H1 (cell line): Measurements from ENCODE around the gene BCKDHA. TPM values are rescaled to one million over a fixed set of nuclear protein-coding genes. Genes with fewer than 3 reads are reported as not detected.

Source experiments
- CTCF ChIA-PET: fragments of 300-600 bp; sonication (Branson Sonifier 250); formaldehyde crosslinking; loops from one replicate; lab custom pipeline; 2021; ENCODE audit not compliant: partially characterized antibody; lab: Charles Lee
- POLR2A ChIA-PET: fragments of 300-600 bp; sonication (Branson Sonifier 250); formaldehyde crosslinking; loops from one replicate; lab custom pipeline; 2021; ENCODE audit warnings: inconsistent platforms; ENCODE audit not compliant: partially characterized antibody; lab: Charles Lee
- DNase-seq, 2 experiments: peaks; one replicate each; pipeline versions ENCODE4 v3.0.0 to v3.0.0-alpha.2; 2010 to 2022; ENCODE audit warnings: low spot score in 2 of 2, low read depth in 1 of 2, mixed read lengths in 1 of 2
- FAIRE-seq: peaks from 2 replicates; lab custom pipeline; 2011; peaks lifted over from hg19 to GRCh38; lab: Jason Lieb, UNC
- H2AFZ ChIP-seq: 2 replicates; pipeline ENCODE4 v1.8.1; 2012; ENCODE audit warnings: low read length, inconsistent platforms
- H2AK5ac ChIP-seq: 2 replicates; pipeline ENCODE4 v1.6.1; 2013; ENCODE audit warnings: low read depth, low read length
- H2BK120ac ChIP-seq: replicated peaks from 2 replicates; pipeline ENCODE3; 2013; ENCODE audit warnings: low read depth, low read length, inconsistent platforms
- H2BK12ac ChIP-seq: 2 replicates; pipeline ENCODE4 v1.6.1; 2013; ENCODE audit warnings: low read depth, low read length
- H2BK15ac ChIP-seq: 2 replicates; pipeline ENCODE4 v1.6.1; 2013; ENCODE audit warnings: low read length
- H2BK20ac ChIP-seq: 2 replicates; pipeline ENCODE4 v1.6.1; 2013; ENCODE audit warnings: low read length
- H2BK5ac ChIP-seq: 2 replicates; pipeline ENCODE4 v1.6.1; 2013; ENCODE audit warnings: low read depth, low read length
- H3K14ac ChIP-seq: 2 replicates; pipeline ENCODE4 v1.6.1; 2013; ENCODE audit warnings: inconsistent platforms; ENCODE audit not compliant: insufficient read length
- H3K18ac ChIP-seq: 2 replicates; pipeline ENCODE4 v1.6.1; 2013; ENCODE audit warnings: low read length; ENCODE audit errors: extremely low read depth
- H3K23ac ChIP-seq: 2 replicates; pipeline ENCODE4 v1.6.1; 2013; ENCODE audit warnings: inconsistent platforms; ENCODE audit not compliant: insufficient read length
- H3K23me2 ChIP-seq: 2 replicates; pipeline ENCODE4 v1.6.1; 2013; ENCODE audit warnings: low read depth, low read length
- H3K27ac ChIP-seq: 2 replicates; pipeline ENCODE4 v1.6.1; 2011; ENCODE audit warnings: low read depth, low read length, inconsistent platforms
- H3K27me3 ChIP-seq, 4 experiments: replicated peaks in 1 of 4; 1 replicate in 1 of 4; 2 replicates in 3 of 4; pipeline versions ENCODE4 v1.6.1 to v1.8.1; 2011 to 2013; ENCODE audit warnings: low read length in 3 of 4, mild to moderate bottlenecking in 3 of 4, inconsistent platforms in 2 of 4, mixed read lengths in 2 of 4, moderate library complexity in 1 of 4; ENCODE audit not compliant: control insufficient read depth in 3 of 4, insufficient read depth in 3 of 4; ENCODE audit errors: extremely low read depth in 1 of 4
- H3K36me3 ChIP-seq, 4 experiments: 2 replicates each; pipeline versions ENCODE4 v1.6.1 to v1.8.1; 2011 to 2013; ENCODE audit warnings: mild to moderate bottlenecking in 4 of 4, low read length in 3 of 4, moderate library complexity in 2 of 4, control low read depth in 1 of 4, inconsistent platforms in 1 of 4; ENCODE audit not compliant: insufficient read depth in 4 of 4, control insufficient read depth in 2 of 4
- H3K4ac ChIP-seq: replicated peaks from 2 replicates; pipeline ENCODE3; 2013; ENCODE audit warnings: low read length, low read depth, mixed read lengths, inconsistent platforms; ENCODE audit not compliant: insufficient read length
- H3K4me1 ChIP-seq, 4 experiments: replicated peaks in 1 of 4; 1 replicate in 1 of 4; 2 replicates in 3 of 4; pipeline versions ENCODE4 v1.6.1 to v1.8.1; 2011 to 2013; ENCODE audit warnings: low read length in 3 of 4, inconsistent platforms in 2 of 4, mixed read lengths in 1 of 4; ENCODE audit not compliant: insufficient read depth in 4 of 4, control insufficient read depth in 3 of 4
- H3K4me2 ChIP-seq, 2 experiments: 2 replicates each; pipeline versions ENCODE4 v1.6.1 to v1.8.1; 2011 to 2013; ENCODE audit warnings: low read depth in 2 of 2, low read length in 2 of 2, control low read depth in 1 of 2, inconsistent platforms in 1 of 2, mild to moderate bottlenecking in 1 of 2; ENCODE audit not compliant: insufficient read depth in 1 of 2
- H3K4me3 ChIP-seq, 4 experiments: fragments of 200-600, 300-600 bp in 1 of 4; sonication (generic), shearing (Covaris generic), sonication (Bioruptor Twin) in 1 of 4; 2 replicates each; pipeline versions ENCODE4 v1.5.1 to v1.8.1; 2011 to 2016; ENCODE audit warnings: low read length in 4 of 4, low read depth in 3 of 4, control low read depth in 2 of 4, inconsistent platforms in 2 of 4, mild to moderate bottlenecking in 2 of 4, mixed read lengths in 1 of 4, moderate library complexity in 1 of 4; ENCODE audit not compliant: insufficient read depth in 2 of 4; ENCODE audit errors: extremely low read depth in 1 of 4
- H3K56ac ChIP-seq: replicated peaks from 2 replicates; pipeline ENCODE3; 2013; ENCODE audit warnings: low read depth, mild to moderate bottlenecking, mixed read lengths, low read length, inconsistent platforms; ENCODE audit not compliant: insufficient read length
- H3K79me1 ChIP-seq: 2 replicates; pipeline ENCODE4 v1.6.1; 2013; ENCODE audit warnings: low read depth, low read length, control low read depth
- H3K79me2 ChIP-seq, 2 experiments: 2 replicates each; pipeline versions ENCODE4 v1.6.1 to v1.8.1; 2012 to 2013; ENCODE audit warnings: low read length in 2 of 2, mild to moderate bottlenecking in 2 of 2, inconsistent platforms in 1 of 2; ENCODE audit not compliant: insufficient read depth in 2 of 2, control insufficient read depth in 1 of 2
- H3K9ac ChIP-seq, 4 experiments: replicated peaks in 1 of 4; 1 replicate in 1 of 4; 2 replicates in 3 of 4; pipeline versions ENCODE4 v1.6.1 to v1.8.1; 2011 to 2013; ENCODE audit warnings: low read depth in 3 of 4, low read length in 3 of 4, control low read depth in 2 of 4, mild to moderate bottlenecking in 2 of 4, moderate library complexity in 2 of 4, inconsistent platforms in 1 of 4; ENCODE audit errors: extremely low read depth in 1 of 4
- H3K9me3 ChIP-seq, 2 experiments: 2 replicates each; pipeline versions ENCODE4 v1.6.1 to v1.8.1; 2012 to 2013; ENCODE audit warnings: mild to moderate bottlenecking in 2 of 2, moderate library complexity in 2 of 2, control low read depth in 1 of 2, inconsistent platforms in 1 of 2, low read depth in 1 of 2, low read length in 1 of 2, mixed read lengths in 1 of 2; ENCODE audit not compliant: insufficient read depth in 2 of 2
- H4K20me1 ChIP-seq, 2 experiments: replicated peaks in 1 of 2; 2 replicates each; pipeline versions ENCODE3 to v1.8.1; 2011 to 2013; ENCODE audit warnings: inconsistent platforms in 2 of 2, low read length in 2 of 2, mild to moderate bottlenecking in 1 of 2; ENCODE audit not compliant: insufficient read depth in 2 of 2, control insufficient read depth in 1 of 2
- H4K5ac ChIP-seq: 2 replicates; pipeline ENCODE4 v1.6.1; 2013; ENCODE audit warnings: low read length, low read depth, mixed read lengths, inconsistent platforms; ENCODE audit not compliant: insufficient read length
- H4K8ac ChIP-seq: 2 replicates; pipeline ENCODE4 v1.8.0; 2013; ENCODE audit warnings: mild to moderate bottlenecking, moderate library complexity, low read length, inconsistent platforms; ENCODE audit not compliant: insufficient read depth; ENCODE audit errors: extremely low read depth
- H4K91ac ChIP-seq: replicated peaks from 2 replicates; pipeline ENCODE3; 2013; ENCODE audit warnings: low read length, mixed read lengths, inconsistent platforms; ENCODE audit not compliant: insufficient read length
- BCL11A ChIP-seq, 2 experiments: IDR thresholded peaks; one replicate each; pipeline ENCODE4 v1.6.1; 2011; ENCODE audit warnings: low read depth in 2 of 2, low read length in 2 of 2, mild to moderate bottlenecking in 2 of 2
- CBX5 ChIP-seq: fragments of 300-800, 300-1000 bp; sonication (generic); IDR thresholded peaks from 2 replicates; pipeline ENCODE4 v1.7.1; 2016; ENCODE audit warnings: antibody characterized with exemption, low read length, low read depth
- GTF2F1 ChIP-seq: IDR thresholded peaks from 2 replicates; pipeline ENCODE4 v1.6.1; 2012; ENCODE audit warnings: low read depth, low read length, improper control_type of control experiment, borderline replicate concordance
- HDAC2 ChIP-seq, 2 experiments: fragments of 300-600 bp in 1 of 2; sonication (generic) in 1 of 2; IDR thresholded peaks; 2 replicates each; pipeline ENCODE4 v1.6.1; 2011 to 2012; ENCODE audit warnings: low read depth in 2 of 2, low read length in 2 of 2, mild to moderate bottlenecking in 2 of 2, moderate library complexity in 2 of 2, borderline replicate concordance in 1 of 2, inconsistent platforms in 1 of 2
- JUND ChIP-seq: IDR thresholded peaks from 2 replicates; pipeline ENCODE4 v1.6.1; 2011; ENCODE audit warnings: mild to moderate bottlenecking, improper control_type of control experiment, low read length
- KDM1A ChIP-seq: fragments of 200-600, 300-600 bp; sonication (generic); IDR thresholded peaks from 2 replicates; pipeline ENCODE4 v1.7.1; 2016; ENCODE audit warnings: mild to moderate bottlenecking, low read length, borderline replicate concordance
- NANOG ChIP-seq: IDR thresholded peaks from 2 replicates; pipeline ENCODE4 v1.6.1; 2011; ENCODE audit warnings: low read length, low read depth, mild to moderate bottlenecking, inconsistent platforms; ENCODE audit not compliant: insufficient read depth, poor library complexity, severe bottlenecking
- NRF1 ChIP-seq: IDR thresholded peaks from 2 replicates; pipeline ENCODE4 v1.6.1; 2011; ENCODE audit warnings: mild to moderate bottlenecking, low read depth, low read length, improper control_type of control experiment
- POU5F1 ChIP-seq: IDR thresholded peaks from 2 replicates; pipeline ENCODE4 v1.6.1; 2011; ENCODE audit warnings: low read depth, mild to moderate bottlenecking, low read length, moderate library complexity
- RAD21 ChIP-seq, 2 experiments: IDR thresholded peaks in 1 of 2; conservative IDR thresholded peaks in 1 of 2; 2 replicates each; pipeline ENCODE4 v1.6.1; 2011; ENCODE audit warnings: low read depth in 2 of 2, low read length in 2 of 2, improper control_type of control experiment in 1 of 2, inconsistent platforms in 1 of 2, mild to moderate bottlenecking in 1 of 2, moderate library complexity in 1 of 2
- SP2 ChIP-seq: IDR thresholded peaks from 2 replicates; pipeline ENCODE4 v1.6.1; 2012; ENCODE audit warnings: mild to moderate bottlenecking, low read length, inconsistent platforms
- TAF1 ChIP-seq: IDR thresholded peaks from 2 replicates; pipeline ENCODE4 v1.6.1; 2011; ENCODE audit warnings: mild to moderate bottlenecking, low read depth, low read length
- TBP ChIP-seq: IDR thresholded peaks from 2 replicates; pipeline ENCODE4 v1.6.1; 2011; ENCODE audit warnings: low read depth, low read length, improper control_type of control experiment
- WGBS, 2 experiments: shearing (Covaris generic) in 1 of 2; methylation state at CpG; one replicate each; pipeline versions ENCODE4 v1.1.6 to v1.1.7; 2013 to 2015; ENCODE audit warnings: low lambda C conversion rate in 2 of 2, mixed read lengths in 2 of 2, inconsistent platforms in 1 of 2, low coverage in 1 of 2, missing lambda C conversion rate in 1 of 2; ENCODE audit not compliant: insufficient replicate concordance in 2 of 2, insufficient coverage in 1 of 2, insufficient read length in 1 of 2; ENCODE audit errors: extremely low coverage in 1 of 2, missing lambda C conversion rate in 1 of 2; 5-methylcytosine and 5-hydroxymethylcytosine counted together
- polyA plus RNA-seq, 7 experiments: library from polyadenylated mRNA; depleted of rRNA in 3 of 7; stranded (reverse) in 5 of 7; unstranded in 2 of 7; fragments of >200 nt in 5 of 7; fragments of 200-250 nt in 2 of 7; gene quantifications; 1 replicate in 5 of 7; 2 replicates in 1 of 7; 4 replicates in 1 of 7; pipeline versions ENCODE4 v1.2.1 to v1.2.3, GENCODE V29; 2011 to 2013; ENCODE audit warnings: missing spikeins in 2 of 7, mixed read lengths in 2 of 7
- total RNA-seq: library from RNA; stranded (reverse); fragmentation: NEBNext Ultra II Directional; extraction: Animal tissue kit (Norgen Biotek cat#: 25700); gene quantifications from 2 replicates; pipeline ENCODE4 v1.2.1, GENCODE V29; 2021
- TF ChIP-seq, protein P1 (sequence below): IDR thresholded peaks from 2 replicates; pipeline ENCODE4 v1.6.1; 2012; ENCODE audit warnings: inconsistent platforms

BCKDHA gene
- total and polyA plus RNA-seq, 2 of the 8 experiments (the other 6 are each of a cell fraction or from before 2014, with no cell fraction given) = 14.2 to 69.6 TPM

DNA sequence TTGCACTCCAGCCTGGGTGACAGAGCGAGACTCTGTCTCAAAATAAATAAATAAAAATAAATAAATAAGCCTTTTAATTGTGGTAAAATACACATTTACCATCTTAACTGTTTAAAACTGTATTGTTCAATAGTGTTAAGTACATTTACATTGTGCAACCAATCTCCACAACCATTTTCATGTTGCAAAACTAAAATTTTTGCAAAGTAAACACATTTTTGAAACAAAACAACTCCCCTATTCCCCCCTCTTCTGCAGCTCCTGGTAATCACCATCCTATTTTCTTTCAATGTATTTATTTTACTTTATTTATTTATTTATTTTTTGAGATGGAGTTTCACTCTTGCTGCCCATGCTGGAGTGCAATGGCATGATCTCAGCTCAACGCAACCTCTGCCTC is 27.8 kb upstream of the BCKDHA start:
- no peak overlapping the region for H3K4ac ChIP-seq
- H2AK5ac ChIP-seq = no peak overlapping the region
- H2BK12ac ChIP-seq = no peak overlapping the region
- H2BK20ac ChIP-seq = no peak overlapping the region
- H4K8ac ChIP-seq = no peak overlapping the region
- ChIA-PET POLR2A (interaction anchor here (0.7 kb wide), 1 partner anchor 26 kb away, joined by 3 read pairs; no protein-coding TSS in a partner anchor), CTCF (interaction anchor here (1.3 to 1.4 kb wide), 2 partner anchors 38 to 200 kb away, joined by 3 to 4 read pairs; no protein-coding TSS in a partner anchor)
- no peak overlapping the region for H2BK5ac ChIP-seq
- 95% methylated on average over 2 of the region's 2 CpGs; no CpG with 5 or more reads in 1 of the 2 experiments for WGBS, 2 experiments
- H3K9ac ChIP-seq = no peak overlapping the region
- H3K14ac ChIP-seq = no peak overlapping the region
- H2BK15ac ChIP-seq = no peak overlapping the region
- no peak overlapping the region for H2BK120ac ChIP-seq
- no peaks in the 10 kb centered on the region; the same call in 1 of the 2 replicates for H3K23me2 ChIP-seq
- FAIRE-seq (no peak), DNase-seq (no peak)
- no peaks in the 10 kb centered on the region for H3K9me3 ChIP-seq
- no peak overlapping the region for H3K4me3 ChIP-seq
- no peak overlapping the region for H3K56ac ChIP-seq
- H3K79me1 ChIP-seq = peaks cover under 1% of the 10 kb centered on the region
- no peak overlapping the region for H3K23ac ChIP-seq
- H4K5ac ChIP-seq = no peak overlapping the region
- H4K91ac ChIP-seq = no peak overlapping the region
- H3K27ac ChIP-seq = no peak overlapping the region
- H2AFZ ChIP-seq = no peak overlapping the region
- no peaks in the 10 kb centered on the region; a peak in 1 of 7 replicates for H3K4me1 ChIP-seq
- no peaks in the 10 kb centered on the region for H4K20me1 ChIP-seq
- H3K4me2 ChIP-seq = no peak overlapping the region
- no peaks in the 10 kb centered on the region for H3K36me3 ChIP-seq
- no peak overlapping the region for H3K18ac ChIP-seq
- no peaks in the 10 kb centered on the region for H3K79me2 ChIP-seq
- H3K27me3 ChIP-seq = no peaks in the 10 kb centered on the region
- TF ChIP-seq GTF2F1 (no peak), CBX5 (no peak), NRF1 (no peak), TAF1 (no peak), JUND (no peak), SP2 (no peak), TBP (no peak), NANOG (no peak), POU5F1 (no peak), HDAC2 (IDR thresholded peaks at IDR 0.05; ENCODE audit: borderline replicate concordance in 1 of 2, low read depth in 2 of 2, low read length in 2 of 2) (no peak), BCL11A (IDR thresholded peaks at IDR 0.05; ENCODE audit: low read depth in 2 of 2, low read length in 2 of 2) (no peak), KDM1A (no peak), RAD21 (IDR thresholded peaks at IDR 0.05 in 1 of 2, conservative IDR thresholded peaks at IDR 0.05 in 1 of 2; ENCODE audit: low read depth in 2 of 2, low read length in 2 of 2) (no peak)
- TF ChIP-seq, protein P1, sequence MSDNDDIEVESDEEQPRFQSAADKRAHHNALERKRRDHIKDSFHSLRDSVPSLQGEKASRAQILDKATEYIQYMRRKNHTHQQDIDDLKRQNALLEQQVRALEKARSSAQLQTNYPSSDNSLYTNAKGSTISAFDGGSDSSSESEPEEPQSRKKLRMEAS = no peak
